ENCODE data around the gene COL13A1.

DNA sequence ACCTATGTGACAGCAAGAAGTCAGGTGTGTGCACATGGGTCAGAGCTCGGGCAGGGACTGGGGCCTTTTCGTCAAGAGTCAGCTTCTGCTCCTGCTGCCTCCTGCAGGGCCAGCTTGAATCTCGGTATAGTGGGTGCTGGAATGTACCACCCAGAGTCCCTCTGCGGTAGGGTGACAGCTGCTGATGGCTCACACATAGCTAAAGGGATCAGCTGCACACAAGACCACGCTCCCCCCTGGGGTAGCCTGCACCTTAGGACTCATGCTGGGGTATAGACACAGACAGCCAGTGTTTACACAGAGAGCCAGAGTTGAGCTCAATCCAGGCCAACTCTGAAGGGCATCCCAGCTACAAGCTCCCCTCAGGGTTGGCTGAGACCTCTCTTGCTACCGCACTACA, 14.0 kb upstream of the COL13A1 start:
- TF ChIP-seq, protein P1, sequence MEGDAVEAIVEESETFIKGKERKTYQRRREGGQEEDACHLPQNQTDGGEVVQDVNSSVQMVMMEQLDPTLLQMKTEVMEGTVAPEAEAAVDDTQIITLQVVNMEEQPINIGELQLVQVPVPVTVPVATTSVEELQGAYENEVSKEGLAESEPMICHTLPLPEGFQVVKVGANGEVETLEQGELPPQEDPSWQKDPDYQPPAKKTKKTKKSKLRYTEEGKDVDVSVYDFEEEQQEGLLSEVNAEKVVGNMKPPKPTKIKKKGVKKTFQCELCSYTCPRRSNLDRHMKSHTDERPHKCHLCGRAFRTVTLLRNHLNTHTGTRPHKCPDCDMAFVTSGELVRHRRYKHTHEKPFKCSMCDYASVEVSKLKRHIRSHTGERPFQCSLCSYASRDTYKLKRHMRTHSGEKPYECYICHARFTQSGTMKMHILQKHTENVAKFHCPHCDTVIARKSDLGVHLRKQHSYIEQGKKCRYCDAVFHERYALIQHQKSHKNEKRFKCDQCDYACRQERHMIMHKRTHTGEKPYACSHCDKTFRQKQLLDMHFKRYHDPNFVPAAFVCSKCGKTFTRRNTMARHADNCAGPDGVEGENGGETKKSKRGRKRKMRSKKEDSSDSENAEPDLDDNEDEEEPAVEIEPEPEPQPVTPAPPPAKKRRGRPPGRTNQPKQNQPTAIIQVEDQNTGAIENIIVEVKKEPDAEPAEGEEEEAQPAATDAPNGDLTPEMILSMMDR (IDR thresholded peaks at IDR 0.05; ENCODE audit: low read depth, low read length): no peak
- TF ChIP-seq POLR2A (IDR thresholded peaks at IDR 0.05; ENCODE audit: extremely low read depth, insufficient read length): no peak
